Epithelial cell of prostate (primary cell): ENCODE measurements around the gene GAK.
"Not testable (repeated sequence)": the region's sequence is repeated elsewhere in the genome, so short reads cannot be mapped to it uniquely, and the experiment has no call there.

Source experiments
- DNase-seq: peaks from one replicate; pipeline ENCODE4 v3.0.0-alpha.2; 2011; ENCODE audit warnings: low read depth, low spot score
- H3K27ac ChIP-seq: fragments of 450-650 bp; 2 replicates; pipeline ENCODE4 v1.5.1; 2017; ENCODE audit warnings: mild to moderate bottlenecking

The GAK gene

DNA sequence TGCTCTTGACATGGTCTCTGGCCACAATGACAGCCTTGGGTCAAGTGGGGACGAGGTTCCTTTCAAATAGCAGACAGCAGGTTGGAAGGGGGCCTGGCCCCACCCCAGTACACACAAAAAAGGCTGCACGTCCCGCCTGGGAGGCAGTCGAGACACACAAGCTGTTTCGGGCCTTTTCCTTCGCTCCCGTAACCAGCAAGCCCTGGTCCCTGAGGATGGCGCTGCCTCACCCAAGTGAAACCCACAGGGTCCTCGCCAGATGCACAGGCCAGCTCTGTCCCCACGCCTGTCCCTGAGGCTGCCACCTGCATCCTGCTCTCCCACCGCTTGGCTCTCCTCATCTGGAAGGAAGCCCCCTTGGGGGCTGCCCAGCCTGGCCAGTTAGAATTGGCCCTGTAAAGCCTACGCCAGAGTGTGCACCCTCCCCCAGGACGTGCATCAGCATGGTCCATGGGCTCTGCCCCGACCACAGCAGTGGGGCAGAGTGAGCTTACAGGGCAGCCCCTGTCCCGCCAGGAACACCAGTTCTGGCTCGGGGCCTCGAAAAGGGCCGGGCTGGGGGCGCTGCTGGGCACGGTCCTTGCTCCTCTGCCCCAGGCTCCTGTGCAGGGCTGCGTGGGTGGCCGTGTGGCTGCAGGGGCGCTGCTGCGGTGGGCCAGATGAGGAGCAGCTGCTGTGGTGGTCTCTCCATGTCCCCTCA, 108.2 kb downstream of the GAK start:
- no peak overlapping the region for H3K27ac ChIP-seq
- no peak for DNase-seq

DNA sequence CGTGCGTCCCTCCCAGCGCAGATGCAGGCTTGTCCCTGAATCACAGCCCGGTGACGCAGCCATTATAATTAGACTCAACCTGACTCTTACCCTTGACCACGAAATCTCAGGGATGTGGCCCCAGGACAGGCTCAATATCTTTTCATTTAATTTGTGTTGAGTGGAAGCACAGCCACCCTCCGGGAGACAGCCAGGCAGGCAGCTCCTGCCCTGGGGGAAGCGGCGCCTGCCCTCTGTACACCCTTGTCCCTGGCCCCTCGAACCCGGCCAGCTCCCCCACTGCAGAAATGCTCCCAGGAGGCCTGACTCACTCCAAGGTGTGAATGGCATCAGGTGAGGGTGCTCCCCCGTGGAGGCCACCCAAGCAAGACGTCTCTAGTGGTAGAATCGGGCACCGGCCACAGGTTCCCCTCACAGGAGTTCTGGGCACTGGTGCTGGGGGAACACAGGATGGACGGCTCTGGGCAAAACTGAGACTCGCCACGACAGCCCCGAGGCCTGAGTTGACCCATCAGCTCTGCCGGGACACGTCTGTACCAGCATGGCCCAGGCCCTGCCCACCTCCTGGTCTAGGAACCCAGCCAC, 108.8 kb downstream of the GAK start:
- no peak for DNase-seq
- no peak overlapping the region for H3K27ac ChIP-seq

DNA sequence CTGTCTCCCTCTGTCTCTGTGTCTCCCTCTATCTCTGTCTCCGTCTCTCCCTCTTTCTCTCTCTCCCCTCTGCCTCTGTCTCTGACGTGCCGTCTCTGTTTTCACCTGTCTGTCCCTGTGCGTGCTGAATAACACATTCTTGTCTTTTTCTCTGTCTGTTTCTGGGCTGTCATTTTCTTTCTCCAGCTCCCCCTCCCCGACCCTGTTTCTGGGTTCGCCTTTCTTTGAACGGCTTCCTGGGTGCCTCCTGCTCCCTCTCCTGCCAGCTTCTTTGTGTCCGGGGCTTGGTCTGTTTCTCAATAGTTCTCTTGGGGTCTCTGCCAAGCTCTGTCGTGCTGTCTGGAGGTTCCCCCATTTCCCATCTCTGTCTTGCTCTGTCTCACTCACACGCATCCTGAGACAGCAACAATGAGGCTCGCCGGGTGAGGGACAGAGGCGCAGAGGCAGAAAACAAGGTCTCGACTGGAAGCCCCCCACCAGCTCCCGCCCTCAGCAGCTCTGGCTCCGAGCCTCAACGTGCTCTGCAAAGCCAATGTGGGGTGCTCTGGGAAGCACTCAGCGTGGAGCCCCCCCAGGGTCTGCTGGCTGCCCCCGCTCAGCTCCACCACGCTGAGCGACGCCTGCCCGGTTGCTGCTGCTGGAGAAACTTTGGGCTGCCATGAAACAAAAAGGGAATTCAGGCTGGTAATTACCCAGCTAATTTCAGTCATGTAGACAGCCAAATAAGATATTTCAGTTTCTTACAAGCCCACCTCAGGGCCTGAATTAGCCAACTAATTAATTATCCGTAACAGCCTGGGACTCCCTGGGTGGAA, 109.5 kb downstream of the GAK start:
- H3K27ac ChIP-seq, result no peak overlapping the region
- DNase-seq, result no peak

DNA sequence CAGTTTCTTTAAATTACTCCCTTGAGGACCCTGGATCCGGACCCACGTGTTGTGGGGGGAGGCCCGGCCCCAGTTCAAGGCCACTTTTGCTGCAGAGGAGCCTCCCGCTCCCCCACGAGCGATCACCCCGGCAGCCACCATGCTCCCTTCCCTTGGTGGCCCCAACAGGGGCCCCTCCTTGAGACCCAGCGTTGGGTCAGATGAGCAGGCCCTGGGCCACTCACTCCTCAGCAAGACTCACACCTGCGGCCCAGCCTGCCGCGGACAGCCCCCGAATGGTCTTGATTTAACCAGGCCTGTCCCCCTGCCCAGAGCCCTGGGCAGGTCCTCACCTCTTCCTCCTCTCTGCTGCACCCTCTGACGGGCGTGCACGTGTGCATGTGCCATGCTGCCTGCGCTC, 110.5 kb downstream of the GAK start:
- no peak overlapping the region for H3K27ac ChIP-seq
- DNase-seq, result no peak

DNA sequence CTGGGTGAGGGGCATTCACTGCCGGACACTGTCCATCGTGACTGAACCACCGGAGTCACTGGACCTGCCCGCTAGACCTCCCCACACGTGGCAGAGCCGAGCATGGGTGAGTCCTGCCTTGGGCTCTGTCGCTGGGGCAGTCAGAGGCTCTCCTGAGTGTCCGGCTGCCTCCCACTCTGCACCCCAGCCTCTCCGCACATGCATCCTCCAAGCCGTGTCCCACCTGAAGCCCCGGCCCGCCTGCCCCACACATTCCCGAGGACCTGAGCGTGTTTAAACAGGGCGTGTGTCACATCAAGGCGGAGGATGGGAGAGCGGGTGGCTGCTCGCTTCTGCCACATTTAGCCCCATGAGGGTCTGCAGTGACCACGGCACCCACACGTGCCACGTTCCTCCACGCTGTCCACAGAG, 110.9 kb downstream of the GAK start:
- no peak overlapping the region for H3K27ac ChIP-seq
- DNase-seq, result no peak

DNA sequence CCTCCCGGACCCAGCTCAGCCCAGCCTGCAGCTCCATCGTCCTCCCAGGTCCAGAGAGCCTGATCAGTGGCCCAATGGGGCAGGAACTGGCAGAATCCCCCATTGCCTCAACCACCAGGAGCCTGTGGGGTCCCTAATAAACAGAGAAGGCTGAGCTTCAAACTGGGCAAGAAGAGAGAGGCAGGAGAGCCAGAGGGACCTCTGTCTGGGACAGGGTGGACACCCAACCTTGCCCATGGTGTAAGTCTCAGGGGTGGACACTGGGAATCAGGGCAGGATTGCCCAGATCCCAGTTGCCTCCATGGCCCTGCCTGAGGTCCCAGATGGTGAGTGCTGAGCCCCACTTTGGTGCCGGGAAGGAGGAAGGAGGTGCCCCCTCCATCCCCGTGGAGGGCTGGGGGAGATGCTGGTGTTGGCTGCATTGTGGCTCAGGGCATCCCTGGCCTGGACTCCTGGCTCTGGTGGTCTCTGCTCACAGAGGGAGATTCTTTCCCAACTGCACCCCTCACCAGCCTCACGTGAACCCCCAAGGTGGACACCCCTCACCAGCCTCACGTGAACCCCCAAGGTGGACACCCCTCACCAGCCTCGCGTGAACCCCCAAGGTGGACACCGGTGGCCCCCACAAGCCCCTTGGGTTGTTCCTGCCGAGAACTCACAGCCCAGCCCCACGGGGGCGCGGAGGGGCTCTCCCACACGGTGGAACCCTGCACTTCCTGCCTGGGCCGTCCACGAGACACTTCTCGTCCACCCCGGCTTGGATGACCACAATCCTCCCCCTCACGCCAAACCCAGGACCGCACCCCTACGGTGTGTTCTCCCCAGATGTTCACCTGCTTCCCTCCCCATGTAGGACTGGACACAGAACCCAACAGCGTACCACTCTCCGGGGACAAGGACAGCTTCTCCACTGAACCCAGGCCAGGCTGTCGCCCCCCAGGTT, 111.6 kb downstream of the GAK start:
- no peak for DNase-seq
- no peak overlapping the region for H3K27ac ChIP-seq

DNA sequence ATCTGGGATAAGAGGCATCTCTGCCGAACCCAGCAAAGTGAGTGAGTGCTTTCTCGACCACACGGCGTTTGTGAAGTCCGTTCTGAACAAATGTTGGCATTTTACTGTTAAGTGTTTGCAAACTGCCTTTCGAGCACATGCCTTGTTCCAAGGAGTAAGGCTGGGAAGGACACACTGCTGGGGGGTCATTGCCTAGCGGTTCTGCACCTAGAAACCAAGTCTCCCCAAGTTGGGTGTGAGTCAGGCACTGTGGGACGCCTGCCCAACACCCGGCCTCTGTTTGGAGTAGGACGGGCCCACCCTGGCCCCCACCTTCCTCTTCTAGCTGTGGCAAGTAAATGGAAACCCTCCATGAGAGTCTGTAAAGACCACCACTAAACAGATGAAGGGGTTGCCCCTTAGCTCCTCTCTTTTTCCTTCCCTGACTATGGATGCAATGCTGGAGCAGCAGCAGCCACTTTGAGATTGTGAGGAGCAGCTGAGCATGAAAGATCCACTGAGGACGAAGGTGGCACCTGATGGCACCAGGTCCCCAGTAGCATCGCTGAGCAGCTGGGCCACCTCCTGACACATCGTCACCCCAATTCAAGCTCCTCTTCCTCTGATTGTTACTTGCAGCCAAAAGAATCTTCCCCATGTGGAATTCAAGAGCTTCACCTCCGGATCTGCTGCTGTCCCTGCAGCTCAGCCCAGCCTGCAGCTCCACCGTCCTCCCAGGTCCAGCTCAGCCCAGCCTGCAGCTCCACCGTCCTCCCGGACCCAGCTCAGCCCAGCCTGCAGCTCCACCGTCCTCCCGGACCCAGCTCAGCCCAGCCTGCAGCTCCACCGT, 112.5 kb downstream of the GAK start:
- no peak for DNase-seq
- H3K27ac ChIP-seq, result no peak overlapping the region

DNA sequence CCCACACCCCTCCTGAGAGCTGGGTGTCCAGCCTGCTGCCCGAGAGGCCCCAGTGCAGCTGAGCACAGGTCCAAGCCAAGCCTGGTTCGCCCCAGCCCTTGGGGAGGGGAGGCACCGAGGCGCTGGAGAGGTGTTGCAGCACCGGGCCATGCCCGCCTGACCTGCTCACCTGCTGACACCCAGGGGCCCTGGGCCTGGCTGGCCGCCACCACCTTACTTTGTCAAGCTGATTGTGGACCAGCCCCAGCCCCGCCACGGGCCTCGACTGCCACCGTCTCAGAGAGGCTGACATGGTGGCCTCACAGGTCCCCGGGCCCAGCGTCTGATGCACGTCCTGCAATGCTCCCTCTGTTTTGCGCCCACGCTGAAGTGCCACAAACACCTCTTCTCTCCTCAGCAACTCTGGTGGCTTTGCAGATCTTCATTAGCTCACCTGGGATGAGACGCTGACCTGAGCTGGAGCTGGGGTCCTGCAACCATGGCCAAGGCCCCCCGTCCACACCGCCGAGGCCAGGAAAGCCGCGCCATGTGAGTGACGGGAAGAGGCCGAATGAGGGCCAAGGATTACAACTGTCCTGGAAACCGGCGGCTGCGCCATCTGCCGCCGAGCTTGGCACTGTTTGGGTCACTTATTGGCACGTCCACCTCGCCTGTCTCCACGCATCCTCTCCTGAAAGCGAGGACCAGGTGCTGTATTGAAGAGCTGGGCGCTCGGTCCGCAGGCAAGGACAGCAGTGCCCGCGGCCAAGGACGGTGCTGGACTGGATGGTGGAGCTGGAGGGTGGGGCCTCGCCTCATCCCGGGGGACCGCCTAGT, 113.8 kb downstream of the GAK start:
- no peak for DNase-seq
- H3K27ac ChIP-seq, result no peak overlapping the region

DNA sequence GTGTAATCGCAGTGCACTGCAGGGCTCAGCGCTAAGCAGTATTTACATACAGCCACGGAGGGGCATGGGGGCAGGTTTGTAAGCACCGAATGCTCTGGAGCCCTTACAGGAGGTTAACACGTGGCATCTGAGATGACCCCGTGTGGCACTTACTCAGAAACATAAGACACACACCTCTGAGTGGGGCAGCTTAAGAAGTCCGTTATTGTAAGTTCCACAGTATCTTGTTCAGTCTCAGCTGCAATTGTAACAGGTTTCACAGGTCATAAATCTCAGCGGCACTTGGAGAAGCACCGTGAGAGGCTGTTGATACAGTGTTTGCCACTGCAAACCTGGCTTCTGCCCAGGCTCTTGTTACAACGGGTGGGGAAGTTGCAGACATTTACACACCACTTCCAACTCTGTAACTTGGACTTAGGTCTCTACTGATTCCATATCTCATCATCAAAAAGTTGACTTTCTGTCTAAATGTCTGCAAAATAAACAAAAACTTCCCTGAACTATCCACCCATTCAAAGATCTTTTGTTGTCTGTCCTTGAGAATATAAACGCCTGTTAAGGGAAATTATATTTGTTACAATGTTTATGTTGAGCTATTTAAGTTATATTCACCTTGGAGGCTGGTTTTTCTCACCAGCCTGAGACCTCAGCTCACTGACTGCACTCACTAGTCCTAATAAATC, 116.5 kb downstream of the GAK start:
- no peak for DNase-seq
- H3K27ac ChIP-seq, result no peak overlapping the region

DNA sequence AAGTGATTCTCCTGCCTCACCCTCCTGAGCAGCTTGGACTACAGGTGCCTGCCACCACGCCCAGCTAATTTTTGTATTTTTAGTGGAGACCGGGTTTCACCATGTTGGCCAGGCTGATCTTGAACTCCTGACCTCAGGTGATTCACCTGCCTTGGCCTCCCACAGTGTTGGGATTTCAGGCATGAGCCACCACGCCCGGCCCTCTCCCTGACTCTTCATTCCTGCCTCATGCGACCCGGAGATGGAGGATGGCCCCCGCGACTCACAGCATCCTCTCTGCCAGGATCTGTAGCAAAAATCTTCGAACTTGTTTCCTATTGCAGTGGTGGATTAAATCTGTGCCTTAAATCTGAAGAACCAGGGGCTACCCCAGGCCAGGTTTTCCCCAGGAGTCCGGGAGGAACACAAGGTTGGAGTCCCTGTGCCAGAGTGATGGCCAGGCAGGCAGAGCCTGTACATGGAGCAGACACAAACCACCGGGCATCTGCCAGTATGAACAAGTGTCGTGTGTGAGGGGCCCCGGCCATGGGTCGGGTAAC, 117.7 kb downstream of the GAK start:
- DNase-seq, result no peak

DNA sequence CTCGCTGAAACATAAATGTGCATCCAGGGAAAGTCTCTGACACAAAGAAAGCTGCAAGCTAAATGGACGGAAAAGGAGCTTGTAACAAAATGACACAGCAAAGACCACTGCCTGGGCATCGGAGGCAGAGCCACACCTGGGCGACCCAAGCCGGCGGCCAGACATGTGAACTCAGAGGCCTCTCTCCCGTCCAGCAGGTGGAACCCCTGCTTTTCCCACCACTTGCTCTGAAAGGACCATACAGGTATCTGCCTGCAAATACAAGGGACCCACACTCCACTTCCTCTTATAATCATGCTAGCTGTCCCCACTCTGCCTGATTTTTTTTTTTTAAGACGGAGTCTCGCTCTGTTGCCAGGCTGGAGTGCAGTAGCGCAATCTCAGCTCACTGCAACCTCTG, 118.2 kb downstream of the GAK start:
- H3K27ac ChIP-seq, result no peak overlapping the region
- no peak for DNase-seq

More for the DNA sequence above, 117.7 kb downstream of the GAK start:
- no peak overlapping the region for H3K27ac ChIP-seq

DNA sequence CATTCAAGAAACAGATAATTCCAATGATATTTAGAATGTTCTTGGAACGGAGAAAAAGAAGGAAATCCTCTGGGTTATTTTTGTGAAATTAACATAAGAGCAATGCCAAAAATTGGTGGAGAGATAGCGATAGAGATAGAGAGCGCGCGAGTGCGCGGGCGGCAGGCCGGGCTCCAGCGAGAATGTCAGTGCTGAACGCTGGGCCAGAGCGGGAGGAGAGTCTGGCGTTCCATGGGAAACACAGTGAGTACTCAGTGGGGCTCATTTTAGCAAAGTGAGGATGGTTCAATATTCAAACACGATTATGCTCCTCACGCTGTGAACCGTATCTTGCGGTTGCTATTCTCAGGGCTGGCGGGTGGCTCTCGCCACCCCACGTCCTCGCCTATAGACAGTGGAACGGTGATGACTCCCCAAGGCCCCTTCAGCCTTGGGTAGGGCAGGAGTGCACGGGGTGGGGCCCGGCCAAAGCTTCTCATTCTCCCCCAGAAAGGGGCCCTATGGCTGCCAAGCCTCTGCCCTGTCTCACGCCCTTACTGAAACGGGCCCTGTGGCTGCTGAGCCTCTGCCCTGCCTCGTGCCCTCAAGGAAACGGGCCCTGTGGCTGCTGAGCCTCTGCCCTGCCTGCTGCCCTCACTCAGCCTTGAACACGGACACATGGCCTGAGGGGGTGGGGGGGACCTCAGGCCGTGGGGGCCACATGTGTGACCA, 123.1 kb downstream of the GAK start:
- DNase-seq, result no peak
- no peak overlapping the region for H3K27ac ChIP-seq

DNA sequence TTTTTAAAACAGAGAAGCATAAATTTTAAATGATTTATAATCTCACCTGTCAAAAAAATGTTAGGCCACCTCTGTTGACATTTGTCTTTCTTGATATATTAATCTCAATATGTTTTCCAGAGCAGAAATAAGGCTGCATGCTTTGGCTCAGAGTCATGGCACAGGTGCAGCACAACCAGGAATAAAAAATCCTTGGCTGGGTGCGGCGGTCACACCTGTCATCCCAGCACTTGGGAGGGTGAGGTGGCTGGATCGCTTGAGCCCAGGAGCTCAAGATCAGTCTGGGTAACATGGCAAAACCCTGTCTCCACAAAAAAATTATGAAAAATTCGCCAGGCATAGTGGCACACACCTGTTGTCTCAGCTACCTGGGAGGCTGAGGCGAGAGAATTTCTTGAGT, 124.3 kb downstream of the GAK start:
- no peak for DNase-seq
- no peak overlapping the region for H3K27ac ChIP-seq

DNA sequence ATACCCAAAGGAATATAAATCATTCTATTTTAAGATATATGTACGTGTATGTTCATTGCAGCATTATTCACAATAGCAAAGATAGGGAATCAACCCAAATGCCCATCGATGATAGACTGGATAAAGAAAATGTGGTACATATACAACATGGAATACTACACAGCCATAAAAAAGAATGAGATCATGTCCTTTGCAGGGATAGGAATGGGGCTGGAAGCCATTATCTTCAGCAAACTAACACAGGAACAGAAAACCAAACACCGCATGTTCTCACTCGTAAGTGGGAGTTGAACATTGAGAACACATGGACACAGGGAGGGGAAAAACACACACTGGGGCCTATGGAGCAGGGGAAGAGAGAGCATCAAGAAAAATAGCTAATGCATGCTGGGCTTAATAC, 125.1 kb downstream of the GAK start:
- DNase-seq, H3K27ac ChIP-seq: not testable (repeated sequence)

DNA sequence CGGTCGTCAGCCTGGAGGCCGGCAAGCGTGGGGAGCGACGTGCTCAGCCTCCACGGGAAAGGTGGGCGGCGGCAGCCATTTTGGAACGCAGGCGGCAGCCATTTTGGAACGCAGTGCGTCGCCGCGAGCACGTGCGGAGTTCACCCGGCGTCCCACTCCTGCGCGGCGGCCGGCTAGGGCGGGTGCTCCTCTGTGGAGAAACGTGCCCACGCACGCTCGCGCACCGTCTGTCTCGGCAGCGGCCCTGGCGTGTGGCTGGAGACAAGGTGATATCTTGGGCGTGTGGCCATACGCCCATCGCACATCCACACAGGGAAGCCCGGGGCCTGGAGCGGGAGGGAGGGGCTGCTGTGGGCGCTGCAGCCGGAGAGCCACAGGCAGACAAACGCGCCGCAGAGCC, 127.3 kb downstream of the GAK start:
- no peak for DNase-seq
- H3K27ac ChIP-seq, result no peak overlapping the region

DNA sequence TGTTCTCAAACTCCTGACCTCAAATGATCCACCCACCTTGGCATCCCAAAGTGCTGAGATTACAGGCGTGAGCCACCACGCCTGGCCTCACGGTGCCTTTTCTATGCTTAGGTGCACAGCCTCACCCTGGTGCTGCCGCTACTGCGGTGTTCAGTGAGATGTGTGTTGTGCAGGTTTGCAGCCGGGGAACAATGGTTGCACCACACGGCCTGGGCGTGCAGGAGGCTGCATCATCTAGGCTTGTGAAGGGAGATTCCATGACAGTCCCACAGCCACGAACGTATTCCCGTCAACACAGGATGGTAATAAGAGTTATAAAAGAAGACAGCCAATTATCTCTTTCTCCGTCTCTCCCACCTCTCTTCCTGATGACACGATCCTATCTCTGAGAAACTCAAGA, 128.2 kb downstream of the GAK start:
- DNase-seq, result no peak
- H3K27ac ChIP-seq, result no peak overlapping the region

DNA sequence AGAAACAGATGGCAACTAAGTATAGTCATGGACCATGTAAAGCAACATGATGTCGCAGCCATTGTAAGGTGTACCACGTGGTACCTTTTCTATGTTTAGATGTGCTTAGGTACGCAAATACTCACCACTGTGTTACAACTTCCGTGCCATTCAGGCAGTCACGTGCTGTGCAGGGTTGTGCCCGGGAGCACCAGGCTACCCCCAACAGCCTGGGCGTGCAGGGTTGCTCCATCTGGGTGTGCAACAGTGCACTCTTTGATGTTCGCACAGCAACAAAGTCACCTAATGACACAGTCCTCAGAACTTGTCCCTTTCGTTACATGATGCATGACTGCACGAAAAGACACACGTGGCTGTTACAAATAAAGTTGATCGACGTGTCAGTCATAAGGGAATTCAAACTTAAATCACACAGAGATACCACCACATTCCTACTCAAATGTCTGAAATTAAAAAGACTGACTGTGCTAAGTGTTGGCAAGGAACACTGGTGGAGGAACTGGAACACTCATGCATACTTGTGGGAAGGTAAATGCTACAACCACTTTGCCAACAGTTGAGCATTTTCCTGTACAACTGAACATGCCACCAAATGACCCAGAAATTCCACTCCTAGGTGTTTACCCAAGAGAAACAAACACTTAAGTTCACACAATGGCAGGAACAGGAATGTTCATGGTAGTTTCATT, 130.5 kb downstream of the GAK start:
- H3K27ac ChIP-seq, result no peak overlapping the region
- no peak for DNase-seq
